ENCODE measurements around the gene POC1B.
A peak's percentile ranks its signal among the peaks of the same experiment; 100 is the strongest.

The POC1B gene

DNA sequence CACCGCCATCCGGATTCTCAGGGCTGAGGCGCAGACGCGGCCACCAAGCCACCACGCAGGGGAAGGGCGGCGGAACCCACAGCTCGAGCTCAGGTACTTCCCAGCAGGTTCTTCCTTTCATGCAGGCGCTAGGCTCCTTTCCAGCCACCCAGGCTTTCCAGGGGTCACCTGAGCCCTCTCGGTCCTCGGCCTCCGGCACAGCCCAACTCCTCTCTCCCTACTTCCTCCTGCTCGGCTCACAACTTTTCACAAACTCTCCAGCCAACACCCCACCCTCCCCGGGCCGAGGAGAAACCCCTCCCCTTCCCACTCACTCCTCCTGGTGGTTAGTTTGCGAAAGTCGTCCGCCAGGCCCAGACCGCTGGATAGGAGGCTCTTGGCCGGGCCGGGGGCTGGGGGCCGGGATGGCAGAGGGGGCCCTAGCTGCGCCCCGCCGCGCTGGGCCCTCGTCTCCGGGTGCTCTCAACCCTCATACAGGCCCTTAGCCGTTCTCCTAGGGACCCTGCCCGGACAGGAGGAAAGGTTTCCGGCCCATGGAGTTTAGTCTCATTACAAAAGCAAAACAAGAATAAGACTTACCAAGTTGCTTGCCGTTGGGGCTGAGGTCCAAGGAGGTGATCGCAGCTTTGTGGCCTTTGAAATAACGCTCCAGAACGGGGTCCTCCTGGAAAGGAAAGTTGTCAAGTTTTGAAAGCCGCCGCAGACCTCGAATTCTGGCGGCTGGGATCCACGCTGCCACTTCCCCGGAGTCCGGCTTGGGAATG lies 1.1 kb downstream of the POC1B start, which contains the start of gene GALNT4:
Gene GALNT4, minus strand, starts transcription at position 256 of the 764 bp plus-strand sequence. Its CDS starts 247 bp downstream, at position 9.
- ATAC-seq (replicated peaks) (peak; percentile 67), DNase-seq (peak; percentile 64 to 70 (median 64))
- Mint-ChIP-seq H3K9me3 (no peaks in the 10 kb centered on the region), H3K4me3 (peak within 1 kb of the TSS; percentile 93), H3K4me1 (ENCODE audit: low read depth in 2 of 2) (peaks cover 32 to 40% of the 10 kb centered on the region in 2 donors), H3K36me3 (ENCODE audit: insufficient read depth) (peaks cover 31% of the 10 kb centered on the region), H3K27ac (peak within 1 kb of the TSS; percentile 89 to 91), H3K27me3 (no peaks in the 10 kb centered on the region)

DNA sequence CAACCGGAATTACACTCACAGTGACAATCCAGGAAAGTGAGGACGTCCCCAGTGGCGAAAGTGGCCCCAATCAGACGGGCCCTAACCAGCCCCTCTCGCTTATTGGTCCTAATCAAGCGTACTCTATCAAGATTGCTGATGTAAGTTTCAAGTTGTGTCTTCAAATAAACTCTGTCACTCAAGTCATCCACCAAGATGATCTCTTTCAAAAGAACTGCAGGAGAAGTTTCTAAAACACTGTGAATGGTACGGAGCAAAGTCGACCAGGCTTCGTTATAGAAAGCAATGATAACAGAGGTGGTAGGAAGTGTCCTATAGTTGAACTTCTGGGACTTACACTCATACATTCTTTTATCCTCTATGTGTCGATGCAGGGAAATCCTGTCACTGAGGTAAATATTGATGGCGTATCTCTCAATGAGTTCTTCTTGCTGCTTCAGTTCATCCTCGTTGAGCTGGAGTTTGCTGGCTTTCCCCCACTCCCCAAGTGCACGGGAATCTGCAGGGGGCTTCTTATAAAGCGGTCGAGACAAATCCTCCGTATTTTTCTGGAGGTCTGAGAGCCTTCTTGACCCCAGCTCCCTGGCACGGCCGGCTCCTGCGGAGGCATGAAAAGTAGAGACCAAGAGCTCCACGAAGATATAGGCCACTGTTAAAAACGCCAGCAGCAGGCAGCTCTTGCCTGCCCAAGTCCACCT lies 1.9 kb downstream of the POC1B start:
- ATAC-seq (replicated peaks): no peak
- DNase-seq: no peak
- Mint-ChIP-seq H3K4me1 (ENCODE audit: low read depth in 2 of 2) (peaks cover 32 to 34% of the 10 kb centered on the region in 2 donors), H3K36me3 (ENCODE audit: insufficient read depth) (peaks cover 29% of the 10 kb centered on the region), H3K27me3 (no peaks in the 10 kb centered on the region), H3K9me3 (no peaks in the 10 kb centered on the region), H3K4me3 (peak overlapping the region; percentile 93), H3K27ac (peak overlapping the region; percentile 89 to 91)

DNA sequence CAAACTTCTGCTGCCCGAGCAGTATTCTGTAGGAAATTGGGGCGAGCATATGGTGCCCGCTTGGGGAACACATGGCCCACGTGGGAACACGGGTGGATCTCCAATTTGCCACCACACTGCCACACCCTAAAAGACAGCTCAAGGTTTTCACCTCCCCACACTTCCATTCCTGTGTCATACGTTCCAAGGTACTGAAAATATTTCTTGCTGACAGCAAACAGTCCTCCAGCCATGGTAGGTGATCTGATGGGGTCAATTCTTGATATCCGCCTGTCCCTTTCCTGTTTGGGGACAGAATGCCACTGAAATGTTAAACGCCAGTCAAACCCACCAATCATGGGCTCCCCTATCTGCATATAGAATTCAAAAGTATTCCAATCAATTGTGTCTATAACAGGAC lies 2.5 kb downstream of the POC1B start:
- H3K27ac Mint-ChIP-seq: peak overlapping the region; percentile 89 to 91
- no peaks in the 10 kb centered on the region for H3K9me3 Mint-ChIP-seq
- peak overlapping the region; percentile 93 for H3K4me3 Mint-ChIP-seq
- H3K27me3 Mint-ChIP-seq: no peaks in the 10 kb centered on the region
- H3K4me1 Mint-ChIP-seq (ENCODE audit: low read depth in 2 of 2): peaks cover 33 to 40% of the 10 kb centered on the region in 2 donors
- ATAC-seq (replicated peaks): no peak
- H3K36me3 Mint-ChIP-seq (ENCODE audit: insufficient read depth): peaks cover 27% of the 10 kb centered on the region
- DNase-seq: no peak

DNA sequence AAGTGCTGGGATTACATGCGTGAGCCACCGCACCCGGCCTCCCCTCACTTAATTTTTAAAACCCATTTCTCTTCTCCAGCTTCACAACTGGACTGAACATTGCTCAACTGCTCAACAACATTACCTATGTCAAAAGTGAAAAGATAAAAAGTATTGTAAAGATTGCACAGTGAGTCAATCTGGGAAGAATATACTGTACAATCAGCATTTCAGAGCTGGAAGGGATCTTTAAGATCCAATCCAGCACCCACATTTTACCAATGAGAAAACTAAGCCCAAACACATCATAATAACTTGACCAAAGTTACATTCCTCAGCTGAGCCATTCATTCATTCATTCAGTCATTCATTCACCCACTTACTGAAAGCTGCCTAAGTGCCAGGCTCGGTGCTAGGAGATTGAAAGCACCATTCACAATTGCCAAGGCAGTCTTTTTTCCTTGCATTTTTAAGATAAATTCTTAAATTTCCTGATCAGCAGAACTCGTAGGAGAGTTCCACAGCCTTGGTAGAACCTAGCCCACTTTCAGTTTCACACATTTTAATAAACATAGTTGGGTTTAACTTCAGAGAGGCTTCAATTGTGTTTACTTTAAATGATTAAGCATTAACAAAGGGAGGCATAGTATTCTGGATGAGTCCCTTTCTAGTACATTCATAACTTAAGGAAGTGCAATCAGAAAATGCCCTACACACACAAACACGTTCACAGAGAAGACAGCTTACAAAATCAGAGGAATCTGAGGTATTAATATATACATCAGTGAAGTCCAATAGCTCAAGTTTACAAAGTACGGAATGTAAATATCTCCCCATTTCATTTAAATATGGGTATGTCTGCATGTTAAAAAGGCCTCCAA lies 4.3 kb downstream of the POC1B start:
- peaks cover 27% of the 10 kb centered on the region for H3K36me3 Mint-ChIP-seq (ENCODE audit: insufficient read depth)
- DNase-seq (no peak), ATAC-seq (replicated peaks) (no peak)
- no peaks in the 10 kb centered on the region for H3K9me3 Mint-ChIP-seq
- no peaks in the 10 kb centered on the region for H3K27me3 Mint-ChIP-seq
- no peak overlapping the region for H3K27ac Mint-ChIP-seq
- peaks cover 33 to 37% of the 10 kb centered on the region in 2 donors for H3K4me1 Mint-ChIP-seq (ENCODE audit: low read depth in 2 of 2)
- H3K4me3 Mint-ChIP-seq: peak overlapping the region; percentile 72 to 76

DNA sequence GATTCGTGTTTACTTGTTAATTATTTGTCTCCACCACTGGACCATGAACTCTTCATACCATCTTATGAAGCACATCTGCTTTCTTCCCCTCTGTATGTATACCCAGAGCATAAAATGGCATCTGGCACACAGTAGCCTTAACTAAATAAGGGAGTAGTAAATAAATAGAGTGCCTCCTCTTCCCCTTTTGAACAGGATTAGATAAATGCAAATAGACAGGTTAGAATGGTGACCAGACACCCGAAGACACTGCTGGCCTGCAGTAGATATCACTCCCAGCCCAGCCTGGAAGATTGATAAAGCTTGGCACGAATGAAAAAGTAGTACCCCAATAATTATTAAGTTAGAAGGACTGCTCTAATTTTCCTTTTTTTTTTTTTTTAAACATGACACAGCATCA lies 8.1 kb downstream of the POC1B start:
- ATAC-seq (replicated peaks) (no peak), DNase-seq (no peak)
- H3K4me1 Mint-ChIP-seq (ENCODE audit: low read depth in 2 of 2): peaks cover 14 to 24% of the 10 kb centered on the region in 2 donors
- no peak overlapping the region for H3K4me3 Mint-ChIP-seq
- H3K36me3 Mint-ChIP-seq (ENCODE audit: insufficient read depth): peaks cover 4% of the 10 kb centered on the region
- no peak overlapping the region for H3K27ac Mint-ChIP-seq
- H3K27me3 Mint-ChIP-seq: no peaks in the 10 kb centered on the region
- H3K9me3 Mint-ChIP-seq: no peaks in the 10 kb centered on the region

DNA sequence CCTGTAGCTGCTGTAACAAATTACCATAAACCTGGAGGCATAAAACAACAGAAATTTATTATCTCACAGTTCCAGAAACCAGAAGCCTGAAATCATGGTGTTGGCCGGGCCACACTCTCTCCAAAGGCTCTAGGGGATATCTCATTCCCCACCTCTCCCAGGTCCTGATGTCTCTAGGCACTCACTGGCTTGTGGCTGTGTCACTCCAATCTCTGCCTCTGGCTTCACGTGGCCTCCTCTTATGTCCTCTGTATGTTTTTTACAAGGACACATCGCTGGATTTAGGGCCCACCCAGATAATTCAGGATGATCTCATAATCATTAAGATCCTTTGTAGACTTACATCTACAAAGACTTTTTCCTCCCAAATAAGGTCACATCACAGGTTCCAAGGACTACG lies 9.2 kb downstream of the POC1B start:
- H3K9me3 Mint-ChIP-seq: no peaks in the 10 kb centered on the region
- H3K4me1 Mint-ChIP-seq (ENCODE audit: low read depth in 2 of 2): peaks cover 9 to 16% of the 10 kb centered on the region in 2 donors
- H3K36me3 Mint-ChIP-seq (ENCODE audit: insufficient read depth): peaks cover 4% of the 10 kb centered on the region
- H3K27me3 Mint-ChIP-seq: no peaks in the 10 kb centered on the region
- H3K27ac Mint-ChIP-seq: no peak overlapping the region
- DNase-seq (no peak), ATAC-seq (replicated peaks) (no peak)
- H3K4me3 Mint-ChIP-seq: no peak overlapping the region

DNA sequence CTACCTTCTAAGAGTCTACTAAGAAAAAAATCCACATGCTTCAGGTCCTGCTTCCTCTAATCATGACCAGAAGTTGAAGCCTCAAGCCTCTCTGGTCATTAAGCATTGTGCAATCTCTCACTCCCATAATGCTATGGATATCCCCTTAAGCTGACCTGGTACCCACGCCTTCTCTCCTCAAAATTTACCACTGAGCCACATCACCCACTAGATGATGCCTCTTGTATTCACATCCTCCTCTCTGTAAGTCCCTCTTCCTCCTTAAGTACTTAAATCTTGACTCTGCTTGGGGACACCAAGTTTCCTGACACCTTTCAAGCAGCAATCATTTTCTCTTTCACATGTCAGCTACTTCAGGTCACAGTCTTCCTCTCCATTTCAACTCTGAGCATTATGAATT lies 11.1 kb downstream of the POC1B start:
- Mint-ChIP-seq H3K36me3 (ENCODE audit: insufficient read depth) (no peaks in the 10 kb centered on the region), H3K4me3 (no peak overlapping the region), H3K27me3 (no peaks in the 10 kb centered on the region), H3K4me1 (ENCODE audit: low read depth in 2 of 2) (peaks cover 5 to 15% of the 10 kb centered on the region in 2 donors), H3K9me3 (no peaks in the 10 kb centered on the region), H3K27ac (no peak overlapping the region)
- ATAC-seq (replicated peaks) (peak; percentile 44), DNase-seq (no peak)

DNA sequence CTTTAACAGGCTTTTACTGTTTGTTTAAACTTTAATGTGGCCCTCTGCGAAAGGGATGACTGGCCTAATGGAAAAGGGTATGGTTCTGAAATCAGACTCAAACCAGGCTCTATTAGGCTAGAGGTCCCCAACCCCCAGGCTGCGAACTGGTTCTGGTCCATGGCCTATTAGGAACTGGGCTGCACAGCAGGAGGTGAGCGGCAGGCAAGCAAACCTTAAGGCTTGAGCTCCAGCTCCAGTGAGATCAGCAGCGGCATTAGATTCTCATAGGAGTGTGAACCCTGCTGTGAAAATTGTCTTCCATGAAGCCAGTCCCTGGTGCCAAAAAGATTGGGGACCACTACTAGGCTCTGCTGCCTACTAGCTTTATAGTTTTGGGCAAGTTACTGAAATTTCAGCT lies 12.3 kb downstream of the POC1B start:
- no peak for DNase-seq
- Mint-ChIP-seq H3K9me3 (no peaks in the 10 kb centered on the region), H3K4me1 (ENCODE audit: low read depth in 2 of 2) (peaks cover 5 to 10% of the 10 kb centered on the region in 2 donors), H3K27me3 (no peaks in the 10 kb centered on the region), H3K4me3 (no peak overlapping the region), H3K36me3 (ENCODE audit: insufficient read depth) (no peaks in the 10 kb centered on the region), H3K27ac (no peak overlapping the region)
- ATAC-seq (replicated peaks): no peak

DNA sequence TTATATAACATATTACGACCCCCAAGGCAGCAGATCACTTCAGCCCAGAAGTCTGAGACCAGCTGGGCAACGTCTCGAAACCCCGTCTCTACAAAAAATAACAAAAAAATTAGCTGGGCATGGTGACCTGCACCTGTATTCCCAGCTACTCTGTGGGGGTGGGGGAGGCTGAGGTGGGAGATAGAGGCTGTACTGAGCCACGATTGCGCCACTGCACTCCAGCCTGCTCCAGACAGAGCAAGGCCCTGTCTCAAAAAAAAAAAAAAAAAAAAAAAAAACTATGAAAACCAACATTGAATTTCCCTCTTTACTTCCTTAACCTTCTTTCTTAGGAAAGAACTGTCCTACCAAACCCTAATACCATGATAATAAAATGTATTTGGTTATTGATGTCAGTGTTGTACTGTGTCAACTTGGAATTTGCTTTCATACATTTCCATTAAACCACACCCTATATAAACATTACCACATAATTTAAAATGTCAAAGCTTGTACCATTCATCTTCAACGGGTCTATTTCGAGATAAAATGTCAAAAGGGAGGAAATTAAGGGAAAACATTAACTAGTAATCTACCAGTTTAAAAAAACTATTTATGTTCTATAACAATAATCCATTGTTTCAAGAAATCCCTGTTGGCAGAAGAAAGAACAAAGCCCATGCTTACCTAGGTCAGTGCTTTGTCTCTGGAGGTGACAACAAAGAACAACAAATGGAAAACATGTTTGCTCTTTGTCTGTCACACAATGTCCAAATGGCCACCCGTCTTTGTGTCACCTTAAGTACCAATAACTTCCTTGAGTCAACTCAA lies 18.6 kb downstream of the POC1B start:
- no peak for ATAC-seq (replicated peaks)
- Mint-ChIP-seq H3K4me1 (ENCODE audit: low read depth in 2 of 2) (peaks cover 10 to 16% of the 10 kb centered on the region in 2 donors), H3K27ac (peak overlapping the region in 1 of 2 donors; percentile 19), H3K27me3 (no peaks in the 10 kb centered on the region), H3K4me3 (no peak overlapping the region), H3K36me3 (ENCODE audit: insufficient read depth) (no peaks in the 10 kb centered on the region), H3K9me3 (no peaks in the 10 kb centered on the region)
- no peak for DNase-seq

DNA sequence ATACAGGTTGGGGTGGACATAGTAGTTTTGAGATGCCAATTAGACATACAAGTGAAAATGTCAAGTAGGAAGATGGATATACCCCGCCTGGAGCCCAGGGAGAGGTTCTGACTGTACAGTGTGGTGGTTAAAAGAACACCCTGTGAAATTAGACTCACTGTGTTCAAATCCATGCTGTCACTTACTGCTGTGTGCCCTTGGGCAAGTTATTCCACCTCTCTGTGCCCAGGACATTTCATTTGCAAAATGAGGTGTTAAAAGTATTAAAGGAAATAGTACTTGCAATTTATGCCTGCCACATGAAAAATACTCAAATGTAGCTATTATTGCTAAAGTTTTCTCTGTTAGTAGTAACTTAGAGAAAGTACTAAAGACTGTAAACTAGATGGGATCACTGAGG lies 19.8 kb downstream of the POC1B start:
- H3K27me3 Mint-ChIP-seq: no peaks in the 10 kb centered on the region
- ATAC-seq (replicated peaks) (no peak), DNase-seq (no peak)
- no peaks in the 10 kb centered on the region for H3K36me3 Mint-ChIP-seq (ENCODE audit: insufficient read depth)
- no peaks in the 10 kb centered on the region for H3K9me3 Mint-ChIP-seq
- H3K27ac Mint-ChIP-seq: no peak overlapping the region
- peaks cover 15 to 16% of the 10 kb centered on the region in 2 donors for H3K4me1 Mint-ChIP-seq (ENCODE audit: low read depth in 2 of 2)
- H3K4me3 Mint-ChIP-seq: no peak overlapping the region

DNA sequence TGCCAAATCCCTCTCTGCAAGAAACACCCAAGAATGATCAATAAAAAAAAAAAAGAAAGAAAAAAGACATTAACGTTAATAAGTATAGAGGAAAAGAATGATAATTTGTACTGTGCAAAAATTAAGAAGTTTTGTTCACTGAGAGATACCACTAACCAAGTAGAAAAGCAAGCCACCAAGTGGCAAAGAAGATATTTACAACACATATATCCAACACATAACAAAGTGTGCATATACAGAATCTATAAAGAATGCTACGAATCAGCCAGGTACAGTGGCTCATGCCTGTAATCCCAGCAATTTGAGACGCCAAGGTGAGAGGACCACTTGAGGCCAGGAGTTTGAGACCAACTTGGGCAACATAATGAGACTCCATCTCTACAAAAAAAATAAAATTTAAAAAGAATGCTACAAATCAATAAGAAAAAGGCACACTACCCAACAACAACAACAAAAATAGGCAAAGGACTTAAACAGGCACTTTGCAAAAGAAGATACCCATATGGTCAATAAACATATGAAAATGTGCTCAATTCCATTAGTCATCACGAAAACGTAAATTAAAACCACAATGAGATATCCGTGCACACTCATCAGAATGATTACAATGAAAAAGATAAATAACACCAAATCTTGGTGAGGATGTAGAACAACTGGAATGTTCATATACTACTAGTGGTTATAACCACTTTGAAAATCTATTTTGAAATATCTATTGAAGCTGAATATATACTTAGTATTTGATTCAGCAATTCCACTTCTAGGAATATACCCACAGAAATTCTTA lies 21.1 kb downstream of the POC1B start:
- H3K27ac Mint-ChIP-seq: no peak overlapping the region
- no peak for ATAC-seq (replicated peaks)

DNA sequence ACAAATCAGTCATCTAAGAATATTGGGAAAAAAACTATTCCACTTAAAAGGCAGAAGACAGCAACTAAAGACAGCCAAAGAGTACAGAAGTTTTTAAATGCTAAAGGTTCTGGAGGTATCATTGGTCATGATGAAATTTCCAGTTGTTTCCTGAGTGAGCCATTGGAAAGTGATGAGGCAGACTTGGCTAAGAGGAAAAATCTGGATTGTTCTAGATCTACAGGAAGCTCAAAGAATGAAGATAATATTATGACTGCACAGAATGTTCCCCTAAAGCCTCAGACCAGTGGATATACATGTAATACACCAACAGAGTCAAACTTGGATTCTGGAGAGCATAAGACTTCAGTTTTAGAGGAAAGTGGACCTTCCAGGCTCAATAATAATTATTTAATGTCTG lies 24.1 kb downstream of the POC1B start:
- H3K27me3 Mint-ChIP-seq: no peaks in the 10 kb centered on the region
- H3K4me1 Mint-ChIP-seq (ENCODE audit: low read depth in 2 of 2): peaks cover 15% of the 10 kb centered on the region in 2 donors
- H3K27ac Mint-ChIP-seq: no peak overlapping the region
- ATAC-seq (replicated peaks) (no peak), DNase-seq (no peak)
- H3K36me3 Mint-ChIP-seq (ENCODE audit: insufficient read depth): peaks cover 5% of the 10 kb centered on the region
- H3K4me3 Mint-ChIP-seq: no peak overlapping the region
- H3K9me3 Mint-ChIP-seq: no peaks in the 10 kb centered on the region

More for the DNA sequence above, 21.1 kb downstream of the POC1B start:
- H3K36me3 Mint-ChIP-seq (ENCODE audit: insufficient read depth): peaks cover 3% of the 10 kb centered on the region
- H3K4me1 Mint-ChIP-seq (ENCODE audit: low read depth in 2 of 2): peaks cover 12 to 15% of the 10 kb centered on the region in 2 donors
- no peak overlapping the region for H3K4me3 Mint-ChIP-seq
- H3K27me3 Mint-ChIP-seq: no peaks in the 10 kb centered on the region
- H3K9me3 Mint-ChIP-seq: no peaks in the 10 kb centered on the region
- no peak for DNase-seq

Data from effector memory CD8-positive, alpha-beta T cell (primary cell).